ENCODE measurements around the gene GTPBP3. TPM values are rescaled to one million over a fixed set of nuclear protein-coding genes. Genes with fewer than 3 reads are reported as not detected.

GTPBP3 gene
- total RNA-seq, 1 experiment from 2014 or later = 35.3 TPM

- ATAC-seq (no peak), DNase-seq (ENCODE audit: low read depth, low spot score) (no peak)
- CTCF ChIA-PET = interaction anchor here (0.7 kb wide), 1 partner anchor 57 kb away, joined by 3 read pairs; no protein-coding TSS in a partner anchor
- peaks cover 8% of the 10 kb centered on the region; the same call in 1 of the 2 replicates for H3K4me1 ChIP-seq (ENCODE audit: control insufficient read depth, insufficient read depth, low read length)
- peaks cover 4% of the 10 kb centered on the region; the same call in 1 of the 2 replicates for H3K36me3 ChIP-seq (ENCODE audit: control insufficient read depth, insufficient read depth, low read length)
- BruUV-seq (replicated peaks) = no TSS peak
- H3K4me3 ChIP-seq (ENCODE audit: low read depth in 2 of 2, low read length in 2 of 2) = no peak overlapping the region
- TF ChIP-seq REST (IDR thresholded peaks at IDR 0.05; ENCODE audit: insufficient read depth in 1 of 2, low read depth in 2 of 2, low read length in 1 of 2) (no peak), SIN3A (IDR thresholded peaks at IDR 0.05; ENCODE audit: borderline replicate concordance, insufficient read depth, low read depth, low read length) (no peak), POLR2AphosphoS5 (IDR thresholded peaks at IDR 0.05; ENCODE audit: low read depth, low read length) (no peak), CTCF (IDR thresholded peaks at IDR 0.05) (no peak), TCF7L2 (IDR thresholded peaks at IDR 0.05; ENCODE audit: low read depth, low read length) (no peak)
- POLR2A ChIA-PET = no interaction called here
- in situ Hi-C loops (cut with HindIII; ENCODE audit: low pct_unique_long_range_greater_than_20kb, low sequenced_read_pairs) (no loop called here), intact Hi-C loops (cut with micrococcal nuclease; ENCODE audit: unreplicated experiment) (no loop called here)
- H3K27ac ChIP-seq (ENCODE audit: low read length) = no peak overlapping the region
- no peaks in the 10 kb centered on the region for H3K27me3 ChIP-seq (ENCODE audit: control insufficient read depth, insufficient read depth, low read length)
- no peaks in the 10 kb centered on the region for H3K9me3 ChIP-seq (ENCODE audit: control insufficient read depth, insufficient read depth, low read depth, low read length)
Observed at GRCh38 chr19:17331045-17331558, 6.3 kb upstream of the GTPBP3 start.

- intact Hi-C loops (cut with micrococcal nuclease; ENCODE audit: unreplicated experiment) = no loop called here
- ChIA-PET POLR2A (interaction anchor here (0.5 kb wide), 1 partner anchor 29 kb away, joined by 7 read pairs; no protein-coding TSS in a partner anchor), CTCF (interaction anchor here (0.6 to 1.0 kb wide), 2 partner anchors 26 to 560 kb away, joined by 3 to 5 read pairs; no protein-coding TSS in a partner anchor)
- ATAC-seq = no peak
- peaks cover 8% of the 10 kb centered on the region; the same call in 1 of the 2 replicates for H3K4me1 ChIP-seq (ENCODE audit: control insufficient read depth, insufficient read depth, low read length)
- H3K4me3 ChIP-seq (ENCODE audit: low read depth in 2 of 2, low read length in 2 of 2) = no peak overlapping the region
- DNase-seq (ENCODE audit: low read depth, low spot score) = no peak
- in situ Hi-C loops (cut with HindIII; ENCODE audit: low pct_unique_long_range_greater_than_20kb, low sequenced_read_pairs) = no loop called here
- H3K36me3 ChIP-seq (ENCODE audit: control insufficient read depth, insufficient read depth, low read length) = peaks cover 7% of the 10 kb centered on the region; the same call in 1 of the 2 replicates
- no peaks in the 10 kb centered on the region for H3K9me3 ChIP-seq (ENCODE audit: control insufficient read depth, insufficient read depth, low read depth, low read length)
- TF ChIP-seq REST (IDR thresholded peaks at IDR 0.05; ENCODE audit: insufficient read depth in 1 of 2, low read depth in 2 of 2, low read length in 1 of 2) (peak; percentile 59 to 61; a peak in 1 of 4 replicates), POLR2AphosphoS5 (IDR thresholded peaks at IDR 0.05; ENCODE audit: low read depth, low read length) (no peak), TCF7L2 (IDR thresholded peaks at IDR 0.05; ENCODE audit: low read depth, low read length) (no peak)
- H3K27ac ChIP-seq (ENCODE audit: low read length) = no peak overlapping the region
- BruUV-seq (replicated peaks) = no TSS peak
- no peaks in the 10 kb centered on the region for H3K27me3 ChIP-seq (ENCODE audit: control insufficient read depth, insufficient read depth, low read length)
Observed at GRCh38 chr19:17332360-17332676, 5.0 kb upstream of the GTPBP3 start.

All from Panc1 (cell line).